Heart left ventricle (tissue), 13 donors: Measurements from ENCODE around the gene SLC7A9.

Experiments
- POLR2A ChIP-seq, 2 donors: fragments of 450-650 bp; IDR thresholded peaks; one replicate each; pipeline ENCODE4 v1.6.1; 2017; ENCODE audit warnings: antibody characterized with exemption in 2 of 2, mild to moderate bottlenecking in 2 of 2, moderate library complexity in 2 of 2
- TF ChIP-seq, protein P1 (sequence below), 12 donors: fragments of 200-600 bp; sonication (generic) in 4 of 12; IDR thresholded peaks; one replicate each; pipeline versions ENCODE4 v1.5.0 to v1.8.0; 2018 to 2022; ENCODE audit warnings: antibody characterized with exemption in 12 of 12, mild to moderate bottlenecking in 5 of 12
- donor health status: ischemic (EF 13 %, LVEDD 7.1; RV severe dilation, severe dysfunction).
- donor health status: DM: no; HTN: yes; CAD: no.
- donor health status: DM: no; HTN: no; CAD: no.
- donor health status: ischemic (EF 25% LVEDD 6.9; RV normal size, moderate dysfunction).
- donor health status: ischemic (EF 25% LVEDD 5.7; RV mildly dilated, moderate dysfunction).
- donor health status: ischemic (EF 35%, LVEDD 5.7; RV mildly dilated, moderate dysfunction).
- donor health status: nonischemic (EF 11% LVEDD 7.7; RV severe dilation, severe dysfunction).
- donor health status: DM: yes; HTN: yes; CAD: no.
- donor health status: PGD.
- donor health status: ischemic (EF 29% LVEDD 5.4; RV normal size, mild dysfunction).
- donor health status: nonischemic (EF 23%, LVEDD 6.1; RV moderate dilation, normal function).

DNA sequence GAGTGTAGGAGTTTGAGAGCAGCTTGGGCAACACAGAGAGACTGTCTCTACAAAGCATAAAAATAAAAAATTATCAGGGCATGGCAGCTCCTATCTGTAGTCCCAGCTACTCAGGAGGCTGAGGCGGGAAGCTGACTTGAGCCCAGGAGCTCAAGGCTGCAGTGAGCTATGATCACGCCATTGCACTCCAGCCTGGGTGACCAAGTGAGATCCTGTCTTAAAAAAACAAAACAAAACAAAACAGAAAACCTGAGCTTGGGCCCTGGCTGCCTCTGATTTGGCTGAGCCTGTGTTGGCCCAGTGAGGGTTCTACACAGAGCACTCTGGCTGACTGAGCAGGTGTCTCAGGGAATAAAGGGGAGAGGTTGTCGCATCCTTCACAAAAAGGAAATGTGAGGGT, 8.0 kb downstream of the SLC7A9 start:
- TF ChIP-seq, protein P1, sequence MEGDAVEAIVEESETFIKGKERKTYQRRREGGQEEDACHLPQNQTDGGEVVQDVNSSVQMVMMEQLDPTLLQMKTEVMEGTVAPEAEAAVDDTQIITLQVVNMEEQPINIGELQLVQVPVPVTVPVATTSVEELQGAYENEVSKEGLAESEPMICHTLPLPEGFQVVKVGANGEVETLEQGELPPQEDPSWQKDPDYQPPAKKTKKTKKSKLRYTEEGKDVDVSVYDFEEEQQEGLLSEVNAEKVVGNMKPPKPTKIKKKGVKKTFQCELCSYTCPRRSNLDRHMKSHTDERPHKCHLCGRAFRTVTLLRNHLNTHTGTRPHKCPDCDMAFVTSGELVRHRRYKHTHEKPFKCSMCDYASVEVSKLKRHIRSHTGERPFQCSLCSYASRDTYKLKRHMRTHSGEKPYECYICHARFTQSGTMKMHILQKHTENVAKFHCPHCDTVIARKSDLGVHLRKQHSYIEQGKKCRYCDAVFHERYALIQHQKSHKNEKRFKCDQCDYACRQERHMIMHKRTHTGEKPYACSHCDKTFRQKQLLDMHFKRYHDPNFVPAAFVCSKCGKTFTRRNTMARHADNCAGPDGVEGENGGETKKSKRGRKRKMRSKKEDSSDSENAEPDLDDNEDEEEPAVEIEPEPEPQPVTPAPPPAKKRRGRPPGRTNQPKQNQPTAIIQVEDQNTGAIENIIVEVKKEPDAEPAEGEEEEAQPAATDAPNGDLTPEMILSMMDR (IDR thresholded peaks at IDR 0.05), result no peak
- no peak for TF ChIP-seq POLR2A (IDR thresholded peaks at IDR 0.05)
